GM12878 (cell line): ENCODE data around the gene MKNK1.

ENCODE experiments used
- CEBPB ChIP-seq, 2 experiments: fragments of 150-350 bp in 1 of 2; IDR thresholded peaks; 2 replicates each; pipeline ENCODE4 v1.6.1; 2012 to 2014; ENCODE audit warnings: low read depth in 2 of 2, low read length in 2 of 2, borderline replicate concordance in 1 of 2, inconsistent platforms in 1 of 2
- GATAD2B ChIP-seq: fragments of 450-650 bp; conservative IDR thresholded peaks from 2 replicates; pipeline ENCODE4 v1.6.1; 2017; ENCODE audit warnings: low read depth, mild to moderate bottlenecking, moderate library complexity
- HDAC2 ChIP-seq: fragments of 200-600 bp; sonication (generic); IDR thresholded peaks from 2 replicates; pipeline ENCODE4 v1.6.1; 2017
- POLR2AphosphoS2 ChIP-seq: IDR thresholded peaks from 2 replicates; pipeline ENCODE4 v1.6.1; 2011; ENCODE audit warnings: low read depth, mild to moderate bottlenecking, low read length, improper control_type of control experiment, moderate library complexity
- RAD21 ChIP-seq: IDR thresholded peaks from 2 replicates; pipeline ENCODE4 v1.6.1; 2011; ENCODE audit warnings: mild to moderate bottlenecking, low read depth, low read length, moderate library complexity; ENCODE audit not compliant: insufficient read depth
- RFX5 ChIP-seq: IDR thresholded peaks from 2 replicates; pipeline ENCODE4 v1.6.1; 2011; ENCODE audit warnings: low read depth, low read length, improper control_type of control experiment
- ZNF217 ChIP-seq: fragments of 450-650 bp; IDR thresholded peaks from 2 replicates; pipeline ENCODE4 v1.6.1; 2017; ENCODE audit warnings: antibody characterized with exemption, mild to moderate bottlenecking
- ZNF274 ChIP-seq: IDR thresholded peaks from one replicate; pipeline ENCODE4 v1.8.0; 2011; ENCODE audit not compliant: insufficient read length, insufficient read depth
- TF ChIP-seq, protein P1 (sequence below), 3 experiments: IDR thresholded peaks in 2 of 3; conservative IDR thresholded peaks in 1 of 3; 2 replicates each; pipeline ENCODE4 v1.5.1; 2011; ENCODE audit warnings: low read depth in 3 of 3, low read length in 3 of 3, mild to moderate bottlenecking in 3 of 3, control low read depth in 2 of 3, moderate library complexity in 2 of 3, inconsistent platforms in 1 of 3, mixed read lengths in 1 of 3; ENCODE audit not compliant: control insufficient read depth in 2 of 3, insufficient read depth in 1 of 3; ENCODE audit errors: extremely low read depth in 1 of 3
- TF ChIP-seq, protein P2 (sequence below): fragments of 450-650 bp; formaldehyde crosslinking; IDR thresholded peaks from 2 replicates; pipeline ENCODE4 v1.4.0; 2020; ENCODE audit warnings: mild to moderate bottlenecking, moderate library complexity
- TF ChIP-seq, protein P3 (sequence below): IDR thresholded peaks from 2 replicates; pipeline ENCODE4 v1.6.1; 2012; ENCODE audit warnings: low read depth, low read length, improper control_type of control experiment

DNA sequence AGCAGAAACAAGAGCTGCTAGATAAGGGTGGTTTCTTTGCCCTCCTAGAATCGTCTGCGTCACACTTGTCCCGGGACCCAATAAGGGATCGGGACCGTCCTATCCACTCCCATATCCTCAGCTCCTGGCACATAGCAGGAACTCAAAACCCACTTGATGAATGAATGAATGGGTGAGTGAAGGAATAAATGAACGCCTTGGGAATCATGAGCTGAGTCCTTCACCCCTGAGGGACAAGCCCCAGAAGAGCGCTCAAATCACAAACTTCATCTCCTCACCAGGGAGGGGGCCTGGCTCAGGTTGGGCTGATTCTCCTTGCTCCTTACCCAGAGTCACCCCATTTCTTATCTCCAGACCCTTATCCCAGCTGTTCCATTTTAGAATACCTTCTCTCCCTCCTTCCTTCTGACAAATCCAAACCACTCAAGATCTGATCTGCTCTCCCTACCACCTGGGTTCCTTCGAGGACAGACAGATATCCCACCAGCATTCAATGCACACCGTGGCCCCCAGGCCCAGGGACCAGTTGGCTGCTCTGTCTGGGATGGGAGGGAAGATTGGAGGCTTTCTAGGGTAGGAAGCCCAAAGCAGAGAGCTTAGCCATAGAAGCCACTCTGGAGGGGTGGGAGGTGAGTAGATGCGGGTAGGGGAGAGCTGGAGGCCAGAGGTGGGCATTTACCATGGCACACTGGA lies 13.2 kb upstream of the MKNK1 start:
- TF ChIP-seq ZNF217 (no peak), GATAD2B (no peak), RFX5 (no peak), RAD21 (no peak), HDAC2 (no peak), CEBPB (IDR thresholded peaks at IDR 0.05; ENCODE audit: borderline replicate concordance in 1 of 2, low read depth in 2 of 2, low read length in 2 of 2) (no peak), POLR2AphosphoS2 (no peak), ZNF274 (no peak)
- TF ChIP-seq, protein P1, sequence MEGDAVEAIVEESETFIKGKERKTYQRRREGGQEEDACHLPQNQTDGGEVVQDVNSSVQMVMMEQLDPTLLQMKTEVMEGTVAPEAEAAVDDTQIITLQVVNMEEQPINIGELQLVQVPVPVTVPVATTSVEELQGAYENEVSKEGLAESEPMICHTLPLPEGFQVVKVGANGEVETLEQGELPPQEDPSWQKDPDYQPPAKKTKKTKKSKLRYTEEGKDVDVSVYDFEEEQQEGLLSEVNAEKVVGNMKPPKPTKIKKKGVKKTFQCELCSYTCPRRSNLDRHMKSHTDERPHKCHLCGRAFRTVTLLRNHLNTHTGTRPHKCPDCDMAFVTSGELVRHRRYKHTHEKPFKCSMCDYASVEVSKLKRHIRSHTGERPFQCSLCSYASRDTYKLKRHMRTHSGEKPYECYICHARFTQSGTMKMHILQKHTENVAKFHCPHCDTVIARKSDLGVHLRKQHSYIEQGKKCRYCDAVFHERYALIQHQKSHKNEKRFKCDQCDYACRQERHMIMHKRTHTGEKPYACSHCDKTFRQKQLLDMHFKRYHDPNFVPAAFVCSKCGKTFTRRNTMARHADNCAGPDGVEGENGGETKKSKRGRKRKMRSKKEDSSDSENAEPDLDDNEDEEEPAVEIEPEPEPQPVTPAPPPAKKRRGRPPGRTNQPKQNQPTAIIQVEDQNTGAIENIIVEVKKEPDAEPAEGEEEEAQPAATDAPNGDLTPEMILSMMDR (IDR thresholded peaks at IDR 0.05 in 2 of 3, conservative IDR thresholded peaks at IDR 0.05 in 1 of 3; ENCODE audit: control insufficient read depth in 2 of 3, extremely low read depth in 1 of 3, insufficient read depth in 1 of 3, low read depth in 3 of 3, low read length in 3 of 3), result no peak
- TF ChIP-seq, protein P2, sequence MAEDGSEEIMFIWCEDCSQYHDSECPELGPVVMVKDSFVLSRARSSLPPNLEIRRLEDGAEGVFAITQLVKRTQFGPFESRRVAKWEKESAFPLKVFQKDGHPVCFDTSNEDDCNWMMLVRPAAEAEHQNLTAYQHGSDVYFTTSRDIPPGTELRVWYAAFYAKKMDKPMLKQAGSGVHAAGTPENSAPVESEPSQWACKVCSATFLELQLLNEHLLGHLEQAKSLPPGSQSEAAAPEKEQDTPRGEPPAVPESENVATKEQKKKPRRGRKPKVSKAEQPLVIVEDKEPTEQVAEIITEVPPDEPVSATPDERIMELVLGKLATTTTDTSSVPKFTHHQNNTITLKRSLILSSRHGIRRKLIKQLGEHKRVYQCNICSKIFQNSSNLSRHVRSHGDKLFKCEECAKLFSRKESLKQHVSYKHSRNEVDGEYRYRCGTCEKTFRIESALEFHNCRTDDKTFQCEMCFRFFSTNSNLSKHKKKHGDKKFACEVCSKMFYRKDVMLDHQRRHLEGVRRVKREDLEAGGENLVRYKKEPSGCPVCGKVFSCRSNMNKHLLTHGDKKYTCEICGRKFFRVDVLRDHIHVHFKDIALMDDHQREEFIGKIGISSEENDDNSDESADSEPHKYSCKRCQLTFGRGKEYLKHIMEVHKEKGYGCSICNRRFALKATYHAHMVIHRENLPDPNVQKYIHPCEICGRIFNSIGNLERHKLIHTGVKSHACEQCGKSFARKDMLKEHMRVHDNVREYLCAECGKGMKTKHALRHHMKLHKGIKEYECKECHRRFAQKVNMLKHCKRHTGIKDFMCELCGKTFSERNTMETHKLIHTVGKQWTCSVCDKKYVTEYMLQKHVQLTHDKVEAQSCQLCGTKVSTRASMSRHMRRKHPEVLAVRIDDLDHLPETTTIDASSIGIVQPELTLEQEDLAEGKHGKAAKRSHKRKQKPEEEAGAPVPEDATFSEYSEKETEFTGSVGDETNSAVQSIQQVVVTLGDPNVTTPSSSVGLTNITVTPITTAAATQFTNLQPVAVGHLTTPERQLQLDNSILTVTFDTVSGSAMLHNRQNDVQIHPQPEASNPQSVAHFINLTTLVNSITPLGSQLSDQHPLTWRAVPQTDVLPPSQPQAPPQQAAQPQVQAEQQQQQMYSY, result no peak
- TF ChIP-seq, protein P3, sequence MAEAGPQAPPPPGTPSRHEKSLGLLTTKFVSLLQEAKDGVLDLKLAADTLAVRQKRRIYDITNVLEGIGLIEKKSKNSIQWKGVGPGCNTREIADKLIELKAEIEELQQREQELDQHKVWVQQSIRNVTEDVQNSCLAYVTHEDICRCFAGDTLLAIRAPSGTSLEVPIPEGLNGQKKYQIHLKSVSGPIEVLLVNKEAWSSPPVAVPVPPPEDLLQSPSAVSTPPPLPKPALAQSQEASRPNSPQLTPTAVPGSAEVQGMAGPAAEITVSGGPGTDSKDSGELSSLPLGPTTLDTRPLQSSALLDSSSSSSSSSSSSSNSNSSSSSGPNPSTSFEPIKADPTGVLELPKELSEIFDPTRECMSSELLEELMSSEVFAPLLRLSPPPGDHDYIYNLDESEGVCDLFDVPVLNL, result no peak
